HEK293 (cell line): Measurements from ENCODE around the gene SNCAIP.

ENCODE experiments used
- CTCF ChIA-PET: fragments of 350-600 bp; formaldehyde crosslinking; extraction: SDS; loops from one replicate; lab custom pipeline; 2021; ENCODE audit warnings: antibody characterized with exemption; lab: Yijun Ruan, JAX
- POLR2A ChIA-PET: fragments of 300-600 bp; formaldehyde crosslinking; extraction: SDS; loops from one replicate; lab custom pipeline; 2020; ENCODE audit warnings: antibody characterized with exemption, inconsistent platforms; lab: Yijun Ruan, JAX
- H3K27ac ChIP-seq: fragments of 200-500 bp; sonication (Bioruptor generic); 2 replicates; pipeline ENCODE4 v1.5.1; 2014; ENCODE audit warnings: low read depth, low read length, control low read depth, inconsistent platforms; ENCODE audit errors: extremely low read depth
- H3K36me3 ChIP-seq, 2 experiments: fragments of 200-500 bp in 1 of 2; sonication (Bioruptor generic) in 1 of 2; 1 replicate in 1 of 2; 2 replicates in 1 of 2; pipeline ENCODE4 v1.5.1; 2014 to 2017; ENCODE audit warnings: inconsistent platforms in 2 of 2, low read length in 2 of 2; ENCODE audit not compliant: control insufficient read depth in 2 of 2, insufficient read depth in 1 of 2
- H3K4me1 ChIP-seq: fragments of 200-500 bp; sonication (Bioruptor generic); 2 replicates; pipeline ENCODE4 v1.5.1; 2014; ENCODE audit warnings: mild to moderate bottlenecking, low read length, inconsistent platforms; ENCODE audit not compliant: control insufficient read depth, insufficient read depth
- H3K4me3 ChIP-seq: 2 replicates; pipeline ENCODE4 v1.5.1; 2011; ENCODE audit warnings: low read depth, mild to moderate bottlenecking, control low read depth, low read length, moderate library complexity
- H3K9me3 ChIP-seq: fragments of 200-500 bp; sonication (Bioruptor generic); 2 replicates; pipeline ENCODE4 v1.5.1; 2014; ENCODE audit warnings: low read depth, low read length, inconsistent platforms; ENCODE audit not compliant: control insufficient read depth, insufficient read depth
- ELK4 ChIP-seq: IDR thresholded peaks from 2 replicates; pipeline ENCODE4 v1.6.1; 2011; ENCODE audit warnings: mild to moderate bottlenecking, low read depth, low read length, borderline replicate concordance
- HOXD13 ChIP-seq: sonication (generic); formaldehyde crosslinking; IDR thresholded peaks from 2 replicates; pipeline ENCODE4 v1.8.0; 2022; ENCODE audit warnings: missing genetic modification reagents, borderline replicate concordance
- RBAK ChIP-seq: fragments of 450-650 bp; formaldehyde crosslinking; IDR thresholded peaks from 2 replicates; pipeline ENCODE4 v1.5.1; 2016; ENCODE audit warnings: missing biosample characterization, missing genetic modification characterization
- TRIM28 ChIP-seq: IDR thresholded peaks from 2 replicates; pipeline ENCODE4 v1.6.1; 2011; ENCODE audit warnings: low read length, control low read depth, borderline replicate concordance
- ZNF114 ChIP-seq: fragments of 450-650 bp; formaldehyde crosslinking; IDR thresholded peaks from 2 replicates; pipeline ENCODE4 v1.5.0; 2017; ENCODE audit warnings: missing biosample characterization, missing genetic modification characterization
- ZNF121 ChIP-seq: fragments of 450-650 bp; formaldehyde crosslinking; IDR thresholded peaks from 2 replicates; pipeline ENCODE4 v1.5.1; 2016; ENCODE audit warnings: missing biosample characterization, missing genetic modification characterization
- ZNF202 ChIP-seq: fragments of 450-650 bp; formaldehyde crosslinking; IDR thresholded peaks from 2 replicates; pipeline ENCODE4 v1.5.1; 2016; ENCODE audit warnings: missing biosample characterization, missing genetic modification characterization, borderline replicate concordance
- ZNF302 ChIP-seq: fragments of 450-650 bp; formaldehyde crosslinking; IDR thresholded peaks from 2 replicates; pipeline ENCODE4 v1.5.1; 2016; ENCODE audit warnings: missing biosample characterization, missing genetic modification characterization, low read depth
- ZNF341 ChIP-seq: fragments of 450-650 bp; formaldehyde crosslinking; IDR thresholded peaks from 2 replicates; pipeline ENCODE4; 2016; ENCODE audit warnings: low read depth, missing biosample characterization, missing genetic modification characterization
- ZNF404 ChIP-seq: fragments of 450-650 bp; formaldehyde crosslinking; IDR thresholded peaks from 2 replicates; pipeline ENCODE4 v1.5.1; 2017; ENCODE audit warnings: missing biosample characterization, missing genetic modification characterization
- ZNF558 ChIP-seq: fragments of 450-650 bp; formaldehyde crosslinking; IDR thresholded peaks from 2 replicates; pipeline ENCODE4 v1.5.1; 2016; ENCODE audit warnings: missing biosample characterization, missing genetic modification characterization
- ZNF585B ChIP-seq: fragments of 450-650 bp; formaldehyde crosslinking; IDR thresholded peaks from 2 replicates; pipeline ENCODE4 v1.5.1; 2016; ENCODE audit warnings: missing biosample characterization, missing genetic modification characterization
- ZNF664 ChIP-seq: fragments of 450-650 bp; formaldehyde crosslinking; IDR thresholded peaks from 2 replicates; pipeline ENCODE4 v1.5.1; 2016; ENCODE audit warnings: missing biosample characterization, missing genetic modification characterization
- ZNF677 ChIP-seq: fragments of 450-650 bp; IDR thresholded peaks from 2 replicates; pipeline ENCODE4 v1.5.0; 2018; ENCODE audit warnings: missing biosample characterization, mild to moderate bottlenecking, missing genetic modification characterization, moderate library complexity
- ZNF776 ChIP-seq: fragments of 450-650 bp; formaldehyde crosslinking; IDR thresholded peaks from 2 replicates; pipeline ENCODE4 v1.5.0; 2017; ENCODE audit warnings: missing biosample characterization, missing genetic modification characterization, borderline replicate concordance
- ZNF777 ChIP-seq: fragments of 450-650 bp; formaldehyde crosslinking; IDR thresholded peaks from 2 replicates; pipeline ENCODE4 v1.5.1; 2017; ENCODE audit warnings: missing biosample characterization, missing genetic modification characterization, borderline replicate concordance
- ZXDB ChIP-seq: fragments of 450-650 bp; formaldehyde crosslinking; IDR thresholded peaks from 2 replicates; pipeline ENCODE4 v1.5.1; 2016; ENCODE audit warnings: missing biosample characterization, missing genetic modification characterization
- TF ChIP-seq, protein P1 (sequence below): fragments of 450-650 bp; formaldehyde crosslinking; IDR thresholded peaks from 2 replicates; pipeline ENCODE4 v1.5.1; 2016; ENCODE audit warnings: missing biosample characterization, missing genetic modification characterization
- TF ChIP-seq, protein P2 (sequence below): fragments of 450-650 bp; formaldehyde crosslinking; IDR thresholded peaks from 2 replicates; pipeline ENCODE4 v1.5.1; 2016; ENCODE audit warnings: missing biosample characterization, missing genetic modification characterization
- TF ChIP-seq, protein P3 (sequence below): fragments of 450-650 bp; formaldehyde crosslinking; conservative IDR thresholded peaks from 2 replicates; pipeline ENCODE4 v1.5.1; 2016; ENCODE audit warnings: low read depth, missing biosample characterization, missing genetic modification characterization
- TF ChIP-seq, protein P4 (sequence below): fragments of 450-650 bp; formaldehyde crosslinking; IDR thresholded peaks from 2 replicates; pipeline ENCODE4 v1.5.1; 2017; ENCODE audit warnings: missing biosample characterization, mild to moderate bottlenecking, missing genetic modification characterization, moderate library complexity

The SNCAIP gene

GRCh38 chr5:122339591-122339990 is 27.6 kb downstream of the SNCAIP start (continued):
- TF ChIP-seq, protein P1, sequence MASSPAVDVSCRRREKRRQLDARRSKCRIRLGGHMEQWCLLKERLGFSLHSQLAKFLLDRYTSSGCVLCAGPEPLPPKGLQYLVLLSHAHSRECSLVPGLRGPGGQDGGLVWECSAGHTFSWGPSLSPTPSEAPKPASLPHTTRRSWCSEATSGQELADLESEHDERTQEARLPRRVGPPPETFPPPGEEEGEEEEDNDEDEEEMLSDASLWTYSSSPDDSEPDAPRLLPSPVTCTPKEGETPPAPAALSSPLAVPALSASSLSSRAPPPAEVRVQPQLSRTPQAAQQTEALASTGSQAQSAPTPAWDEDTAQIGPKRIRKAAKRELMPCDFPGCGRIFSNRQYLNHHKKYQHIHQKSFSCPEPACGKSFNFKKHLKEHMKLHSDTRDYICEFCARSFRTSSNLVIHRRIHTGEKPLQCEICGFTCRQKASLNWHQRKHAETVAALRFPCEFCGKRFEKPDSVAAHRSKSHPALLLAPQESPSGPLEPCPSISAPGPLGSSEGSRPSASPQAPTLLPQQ (tag by site-specific recombination), result no peak
- TF ChIP-seq ZNF302 (tag by site-specific recombination) (no peak), ZNF677 (tag by site-specific recombination) (no peak), ZXDB (tag by site-specific recombination) (no peak), RBAK (tag by site-specific recombination) (no peak)
- TF ChIP-seq, protein P2, sequence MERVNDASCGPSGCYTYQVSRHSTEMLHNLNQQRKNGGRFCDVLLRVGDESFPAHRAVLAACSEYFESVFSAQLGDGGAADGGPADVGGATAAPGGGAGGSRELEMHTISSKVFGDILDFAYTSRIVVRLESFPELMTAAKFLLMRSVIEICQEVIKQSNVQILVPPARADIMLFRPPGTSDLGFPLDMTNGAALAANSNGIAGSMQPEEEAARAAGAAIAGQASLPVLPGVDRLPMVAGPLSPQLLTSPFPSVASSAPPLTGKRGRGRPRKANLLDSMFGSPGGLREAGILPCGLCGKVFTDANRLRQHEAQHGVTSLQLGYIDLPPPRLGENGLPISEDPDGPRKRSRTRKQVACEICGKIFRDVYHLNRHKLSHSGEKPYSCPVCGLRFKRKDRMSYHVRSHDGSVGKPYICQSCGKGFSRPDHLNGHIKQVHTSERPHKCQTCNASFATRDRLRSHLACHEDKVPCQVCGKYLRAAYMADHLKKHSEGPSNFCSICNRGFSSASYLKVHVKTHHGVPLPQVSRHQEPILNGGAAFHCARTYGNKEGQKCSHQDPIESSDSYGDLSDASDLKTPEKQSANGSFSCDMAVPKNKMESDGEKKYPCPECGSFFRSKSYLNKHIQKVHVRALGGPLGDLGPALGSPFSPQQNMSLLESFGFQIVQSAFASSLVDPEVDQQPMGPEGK, result no peak

DNA sequence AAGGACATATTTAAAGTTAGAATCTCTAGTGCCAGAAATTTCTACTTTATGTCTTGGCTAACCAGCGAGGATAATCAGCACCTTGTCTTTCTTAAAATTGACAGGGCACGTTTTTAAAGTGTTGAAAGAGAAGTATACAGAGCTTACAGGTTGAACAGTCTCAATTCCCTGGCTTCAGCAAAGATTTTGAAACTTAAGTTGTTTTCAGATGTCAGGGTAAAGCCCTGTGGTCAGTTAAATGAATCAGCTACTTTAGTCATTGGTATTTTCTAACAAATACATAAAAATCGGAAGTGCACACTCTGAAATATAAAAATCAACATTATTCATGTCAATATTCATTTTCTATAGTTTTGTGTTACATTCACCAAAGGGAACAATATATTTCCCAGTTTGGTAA is 29.1 kb downstream of the SNCAIP start:
- CTCF ChIA-PET, result no interaction called here
- TF ChIP-seq HOXD13 (CRISPR knock-in tag), result no peak
- no peak for TF ChIP-seq ZNF677 (tag by site-specific recombination)
- no peak for TF ChIP-seq ZNF585B (tag by site-specific recombination)
- no peak for TF ChIP-seq ZNF664
- TF ChIP-seq TRIM28, result no peak
- TF ChIP-seq, protein P3, sequence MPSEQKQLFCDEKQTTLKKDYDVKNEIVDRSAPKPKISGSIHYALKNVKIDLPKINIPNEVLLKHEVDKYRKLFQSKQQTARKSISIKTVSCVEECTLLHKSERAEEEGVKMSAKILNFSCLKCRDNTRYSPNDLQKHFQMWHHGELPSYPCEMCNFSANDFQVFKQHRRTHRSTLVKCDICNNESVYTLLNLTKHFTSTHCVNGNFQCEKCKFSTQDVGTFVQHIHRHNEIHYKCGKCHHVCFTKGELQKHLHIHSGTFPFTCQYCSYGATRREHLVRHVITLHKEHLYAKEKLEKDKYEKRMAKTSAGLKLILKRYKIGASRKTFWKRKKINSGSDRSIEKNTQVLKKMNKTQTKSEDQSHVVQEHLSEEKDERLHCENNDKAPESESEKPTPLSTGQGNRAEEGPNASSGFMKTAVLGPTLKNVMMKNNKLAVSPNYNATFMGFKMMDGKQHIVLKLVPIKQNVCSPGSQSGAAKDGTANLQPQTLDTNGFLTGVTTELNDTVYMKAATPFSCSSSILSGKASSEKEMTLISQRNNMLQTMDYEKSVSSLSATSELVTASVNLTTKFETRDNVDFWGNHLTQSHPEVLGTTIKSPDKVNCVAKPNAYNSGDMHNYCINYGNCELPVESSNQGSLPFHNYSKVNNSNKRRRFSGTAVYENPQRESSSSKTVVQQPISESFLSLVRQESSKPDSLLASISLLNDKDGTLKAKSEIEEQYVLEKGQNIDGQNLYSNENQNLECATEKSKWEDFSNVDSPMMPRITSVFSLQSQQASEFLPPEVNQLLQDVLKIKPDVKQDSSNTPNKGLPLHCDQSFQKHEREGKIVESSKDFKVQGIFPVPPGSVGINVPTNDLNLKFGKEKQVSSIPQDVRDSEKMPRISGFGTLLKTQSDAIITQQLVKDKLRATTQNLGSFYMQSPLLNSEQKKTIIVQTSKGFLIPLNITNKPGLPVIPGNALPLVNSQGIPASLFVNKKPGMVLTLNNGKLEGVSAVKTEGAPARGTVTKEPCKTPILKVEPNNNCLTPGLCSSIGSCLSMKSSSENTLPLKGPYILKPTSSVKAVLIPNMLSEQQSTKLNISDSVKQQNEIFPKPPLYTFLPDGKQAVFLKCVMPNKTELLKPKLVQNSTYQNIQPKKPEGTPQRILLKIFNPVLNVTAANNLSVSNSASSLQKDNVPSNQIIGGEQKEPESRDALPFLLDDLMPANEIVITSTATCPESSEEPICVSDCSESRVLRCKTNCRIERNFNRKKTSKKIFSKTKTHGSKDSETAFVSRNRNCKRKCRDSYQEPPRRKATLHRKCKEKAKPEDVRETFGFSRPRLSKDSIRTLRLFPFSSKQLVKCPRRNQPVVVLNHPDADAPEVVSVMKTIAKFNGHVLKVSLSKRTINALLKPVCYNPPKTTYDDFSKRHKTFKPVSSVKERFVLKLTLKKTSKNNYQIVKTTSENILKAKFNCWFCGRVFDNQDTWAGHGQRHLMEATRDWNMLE, result no peak
- TF ChIP-seq ZNF777 (tag by site-specific recombination), result no peak
- TF ChIP-seq ZNF776 (tag by site-specific recombination), result no peak
- no peak for TF ChIP-seq ZNF114 (tag by site-specific recombination)
- TF ChIP-seq, protein P1 (tag by site-specific recombination), result no peak
- TF ChIP-seq ZNF202, result no peak
- TF ChIP-seq, protein P4, sequence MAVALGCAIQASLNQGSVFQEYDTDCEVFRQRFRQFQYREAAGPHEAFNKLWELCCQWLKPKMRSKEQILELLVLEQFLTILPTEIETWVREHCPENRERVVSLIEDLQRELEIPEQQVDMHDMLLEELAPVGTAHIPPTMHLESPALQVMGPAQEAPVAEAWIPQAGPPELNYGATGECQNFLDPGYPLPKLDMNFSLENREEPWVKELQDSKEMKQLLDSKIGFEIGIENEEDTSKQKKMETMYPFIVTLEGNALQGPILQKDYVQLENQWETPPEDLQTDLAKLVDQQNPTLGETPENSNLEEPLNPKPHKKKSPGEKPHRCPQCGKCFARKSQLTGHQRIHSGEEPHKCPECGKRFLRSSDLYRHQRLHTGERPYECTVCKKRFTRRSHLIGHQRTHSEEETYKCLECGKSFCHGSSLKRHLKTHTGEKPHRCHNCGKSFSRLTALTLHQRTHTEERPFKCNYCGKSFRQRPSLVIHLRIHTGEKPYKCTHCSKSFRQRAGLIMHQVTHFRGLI (tag by site-specific recombination), result no peak
- no peak for TF ChIP-seq ZNF341 (tag by site-specific recombination)
- no peak for TF ChIP-seq ZNF558 (tag by site-specific recombination)
- no peak for TF ChIP-seq ELK4
- TF ChIP-seq ZNF121, result no peak
- no peak for TF ChIP-seq ZNF404 (tag by site-specific recombination)

More for the DNA sequence above, 29.1 kb downstream of the SNCAIP start:
- Histone ChIP-seq H3K4me3 (no peak overlapping the region), H3K4me1 (no peaks in the 10 kb centered on the region), H3K36me3 (no peaks in the 10 kb centered on the region), H3K27ac (no peak overlapping the region), H3K9me3 (no peaks in the 10 kb centered on the region)
- POLR2A ChIA-PET, result no interaction called here
